Activated CD8-positive, alpha-beta T cell treated with anti-CD3 and anti-CD28 coated beads for 36 hours (primary cell): Measurements from ENCODE around the gene DSG1. TPM values are rescaled to one million over a fixed set of nuclear protein-coding genes. Genes with fewer than 3 reads are reported as not detected.

ENCODE experiments used
- ATAC-seq: fragments of 200-7000 bp; cut with Tn5 transposase; one replicate; pipeline ENCODE4 v1.10.0; 2021; ENCODE audit warnings: mild to moderate bottlenecking, moderate library complexity
- CTCF ChIA-PET: fragments of 350-600 bp; sonication (Branson Sonifier 250); formaldehyde crosslinking; loops from one replicate; lab custom pipeline; 2021; ENCODE audit warnings: antibody characterized with exemption; lab: Charles Lee
- POLR2A ChIA-PET: fragments of 350-600 bp; sonication (Branson Sonifier 250); formaldehyde crosslinking; loops from one replicate; lab custom pipeline; 2021; ENCODE audit warnings: antibody characterized with exemption; lab: Charles Lee
- DNase-seq: peaks from one replicate; pipeline ENCODE4 v3.0.0-alpha.2; 2020
- H3K27ac Mint-ChIP-seq: one replicate; pipeline ENCODE4 v1.8.0; 2021; ENCODE audit warnings: mild to moderate bottlenecking, mixed read lengths
- H3K27me3 Mint-ChIP-seq: one replicate; pipeline ENCODE4 v1.8.0; 2021; ENCODE audit warnings: mixed read lengths
- H3K36me3 Mint-ChIP-seq: one replicate; pipeline ENCODE4 v1.8.0; 2021; ENCODE audit warnings: low read depth, mixed read lengths
- H3K4me1 Mint-ChIP-seq: one replicate; pipeline ENCODE4 v1.8.0; 2021; ENCODE audit warnings: low read depth, mixed read lengths
- H3K4me3 Mint-ChIP-seq: one replicate; pipeline ENCODE4 v1.8.0; 2021; ENCODE audit warnings: mild to moderate bottlenecking, moderate library complexity, mixed read lengths
- H3K9me3 Mint-ChIP-seq: one replicate; pipeline ENCODE4 v1.8.0; 2021; ENCODE audit warnings: mixed read lengths
- intact Hi-C: fragments of 100-400 bp; cut with micrococcal nuclease; formaldehyde crosslinking; loops from one replicate; pipeline ENCODE4 v1.10.0; 2022
- total RNA-seq, 2 experiments: library from RNA; stranded (reverse); gene quantifications; one replicate each; pipeline ENCODE4 v1.2.3, GENCODE V29; 2021
- TF ChIP-seq, protein P1 (sequence below): fragments of 200-600 bp; IDR thresholded peaks from one replicate; pipeline ENCODE4 v1.8.0; 2022; ENCODE audit warnings: antibody characterized with exemption, mild to moderate bottlenecking

The DSG1 gene
- total RNA-seq = not detected

DNA sequence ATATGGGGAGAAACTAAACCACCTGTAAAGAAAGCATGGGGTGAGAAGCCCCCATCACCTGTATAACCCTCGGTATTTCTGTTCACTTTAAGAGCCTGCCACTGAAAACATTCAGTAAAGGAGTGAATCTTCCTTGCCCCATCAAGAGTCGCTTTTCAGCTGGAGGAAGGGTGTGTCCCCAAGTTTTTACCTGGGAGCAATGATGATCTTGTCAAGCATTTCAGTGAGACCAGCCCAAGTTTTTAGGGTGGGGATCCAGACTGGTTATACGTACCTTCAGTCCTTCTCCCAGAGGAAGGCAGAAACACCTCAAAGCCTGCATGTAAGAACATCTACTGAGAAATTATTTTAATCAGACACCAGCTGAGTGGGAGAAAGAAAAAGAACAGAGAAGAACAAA lies at the start of gene DSG1:
TSS of gene DSG1 (plus strand) at position 301 of the 400 bp plus-strand sequence. CDS start 141 bp downstream, outside the sequence.
- H3K9me3 Mint-ChIP-seq = no peaks in the 10 kb centered on the region
- no peaks in the 10 kb centered on the region for H3K27me3 Mint-ChIP-seq
- TF ChIP-seq, protein P1, sequence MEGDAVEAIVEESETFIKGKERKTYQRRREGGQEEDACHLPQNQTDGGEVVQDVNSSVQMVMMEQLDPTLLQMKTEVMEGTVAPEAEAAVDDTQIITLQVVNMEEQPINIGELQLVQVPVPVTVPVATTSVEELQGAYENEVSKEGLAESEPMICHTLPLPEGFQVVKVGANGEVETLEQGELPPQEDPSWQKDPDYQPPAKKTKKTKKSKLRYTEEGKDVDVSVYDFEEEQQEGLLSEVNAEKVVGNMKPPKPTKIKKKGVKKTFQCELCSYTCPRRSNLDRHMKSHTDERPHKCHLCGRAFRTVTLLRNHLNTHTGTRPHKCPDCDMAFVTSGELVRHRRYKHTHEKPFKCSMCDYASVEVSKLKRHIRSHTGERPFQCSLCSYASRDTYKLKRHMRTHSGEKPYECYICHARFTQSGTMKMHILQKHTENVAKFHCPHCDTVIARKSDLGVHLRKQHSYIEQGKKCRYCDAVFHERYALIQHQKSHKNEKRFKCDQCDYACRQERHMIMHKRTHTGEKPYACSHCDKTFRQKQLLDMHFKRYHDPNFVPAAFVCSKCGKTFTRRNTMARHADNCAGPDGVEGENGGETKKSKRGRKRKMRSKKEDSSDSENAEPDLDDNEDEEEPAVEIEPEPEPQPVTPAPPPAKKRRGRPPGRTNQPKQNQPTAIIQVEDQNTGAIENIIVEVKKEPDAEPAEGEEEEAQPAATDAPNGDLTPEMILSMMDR = no peak
- DNase-seq (no peak), ATAC-seq (no peak)
- ChIA-PET POLR2A (no interaction called here), CTCF (no interaction called here)
- no peaks in the 10 kb centered on the region for H3K4me1 Mint-ChIP-seq
- intact Hi-C loops = no loop called here
- H3K36me3 Mint-ChIP-seq = no peaks in the 10 kb centered on the region
- H3K4me3 Mint-ChIP-seq = no peak within 1 kb of the TSS
- no peak within 1 kb of the TSS for H3K27ac Mint-ChIP-seq

DNA sequence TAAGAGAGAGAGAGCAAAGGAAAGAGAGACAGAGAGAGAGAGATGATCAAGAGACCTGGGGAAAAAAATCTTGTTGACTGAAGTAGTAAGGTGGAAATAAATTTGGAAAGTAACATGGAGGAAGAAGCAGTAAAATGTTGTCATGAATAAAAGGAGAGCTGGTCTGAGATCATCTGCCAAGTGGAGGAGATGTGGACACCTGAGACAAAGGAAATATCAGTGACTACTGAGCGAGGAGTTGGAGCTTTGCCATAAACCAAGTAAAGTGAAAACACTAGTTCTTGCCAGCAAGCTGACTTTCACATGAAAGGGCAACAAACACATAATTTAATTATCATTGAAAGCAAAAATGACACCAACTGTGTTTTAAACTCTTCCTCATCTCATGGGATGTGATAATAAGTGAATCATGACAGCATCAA lies 49.0 kb upstream of the DSG1 start:
- no peaks in the 10 kb centered on the region for H3K4me1 Mint-ChIP-seq
- DNase-seq = no peak
- H3K27ac Mint-ChIP-seq = no peak overlapping the region
- intact Hi-C loops = no loop called here
- no peak for ATAC-seq
- H3K36me3 Mint-ChIP-seq = no peaks in the 10 kb centered on the region
- no peak overlapping the region for H3K4me3 Mint-ChIP-seq
- POLR2A ChIA-PET = no interaction called here
- H3K9me3 Mint-ChIP-seq = no peaks in the 10 kb centered on the region
- H3K27me3 Mint-ChIP-seq = no peaks in the 10 kb centered on the region
- CTCF ChIA-PET = no interaction called here
- TF ChIP-seq, protein P1 = no peak

DNA sequence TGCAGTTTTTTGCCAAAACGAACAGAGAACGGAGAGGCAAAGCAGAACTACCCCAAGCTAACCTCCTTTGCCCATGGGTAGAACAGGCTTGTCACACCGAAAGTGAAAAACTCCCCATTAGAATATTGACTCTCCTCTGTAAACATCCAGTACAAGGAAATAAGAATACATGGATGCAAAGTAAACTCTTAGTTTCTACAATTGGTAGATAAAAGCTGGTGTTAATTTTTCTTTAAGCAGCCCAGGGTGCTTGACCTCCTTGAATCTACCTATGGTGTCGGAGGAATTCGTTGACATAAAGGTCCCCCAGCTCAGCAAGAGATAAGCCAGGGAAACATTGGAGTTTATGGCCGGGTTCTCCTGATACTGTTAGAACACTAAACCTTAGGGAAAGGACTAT lies 48.4 kb upstream of the DSG1 start:
- intact Hi-C loops = no loop called here
- ChIA-PET CTCF (no interaction called here), POLR2A (no interaction called here)
- H3K27me3 Mint-ChIP-seq = no peaks in the 10 kb centered on the region
- H3K9me3 Mint-ChIP-seq = no peaks in the 10 kb centered on the region
- no peak for ATAC-seq
- no peaks in the 10 kb centered on the region for H3K36me3 Mint-ChIP-seq
- TF ChIP-seq, protein P1 = no peak
- no peak overlapping the region for H3K4me3 Mint-ChIP-seq
- no peaks in the 10 kb centered on the region for H3K4me1 Mint-ChIP-seq
- no peak for DNase-seq
- H3K27ac Mint-ChIP-seq = no peak overlapping the region

DNA sequence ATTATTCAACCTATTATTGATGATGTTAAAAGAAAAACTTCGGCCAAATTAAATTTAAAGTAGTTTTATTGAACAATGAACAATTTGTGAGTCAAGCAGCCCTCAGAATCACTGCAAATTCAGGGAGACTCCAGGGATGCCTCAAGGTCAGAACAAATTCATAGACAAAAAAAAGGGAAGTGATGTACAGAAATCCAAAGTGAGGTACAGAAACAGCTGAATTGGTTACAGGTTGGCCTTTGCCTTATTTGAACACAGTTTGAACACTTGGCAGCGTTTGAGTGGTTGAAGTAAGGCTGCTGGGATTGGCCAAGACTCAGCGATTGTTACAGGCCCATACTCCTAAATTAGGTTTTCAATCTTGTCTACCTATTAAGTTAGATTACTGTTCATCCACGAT lies 47.4 kb upstream of the DSG1 start:
- intact Hi-C loops = no loop called here
- no peak overlapping the region for H3K4me3 Mint-ChIP-seq
- CTCF ChIA-PET = no interaction called here

DNA sequence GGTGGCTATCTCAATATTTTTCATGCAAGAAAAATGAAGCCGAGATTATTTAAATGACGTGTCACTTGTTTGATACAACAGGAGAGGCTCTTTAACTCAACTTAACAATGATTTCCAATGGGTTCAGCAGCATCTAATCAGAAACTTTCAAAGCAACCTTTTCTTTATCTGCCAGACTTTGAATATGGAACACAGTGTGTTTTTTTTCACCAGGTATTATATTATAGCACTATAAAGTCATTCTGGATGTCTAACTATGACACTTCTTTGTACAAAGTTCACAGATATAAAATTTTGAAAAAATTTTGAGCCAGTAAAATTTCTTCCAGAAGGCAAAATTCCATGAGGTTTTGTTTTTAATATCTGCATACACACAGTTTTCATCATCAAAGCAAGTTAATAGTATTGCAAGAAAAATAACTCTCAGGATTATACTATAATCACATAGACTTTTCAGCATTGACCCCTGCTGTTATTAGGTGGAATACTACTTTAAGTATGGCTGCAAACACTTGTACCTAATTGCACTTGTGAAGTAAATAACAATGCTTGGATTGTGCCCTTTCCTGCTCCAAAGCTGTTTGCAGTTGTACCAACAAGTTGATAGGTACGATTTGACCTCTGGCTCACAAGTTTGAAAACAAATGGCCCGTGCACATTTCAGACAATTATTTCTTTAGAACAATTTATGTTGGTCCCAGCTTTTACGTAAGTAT lies 44.0 kb upstream of the DSG1 start:
- no peak overlapping the region for H3K27ac Mint-ChIP-seq
- POLR2A ChIA-PET = no interaction called here
- DNase-seq (no peak), ATAC-seq (no peak)
- H3K4me3 Mint-ChIP-seq = no peak overlapping the region
- TF ChIP-seq, protein P1 = no peak
- no peaks in the 10 kb centered on the region for H3K9me3 Mint-ChIP-seq
- H3K4me1 Mint-ChIP-seq = no peaks in the 10 kb centered on the region
- CTCF ChIA-PET = no interaction called here
- H3K36me3 Mint-ChIP-seq = no peaks in the 10 kb centered on the region
- H3K27me3 Mint-ChIP-seq = no peaks in the 10 kb centered on the region
- intact Hi-C loops = no loop called here

More for the DNA sequence above, 47.4 kb upstream of the DSG1 start:
- TF ChIP-seq, protein P1 = no peak
- no peak for DNase-seq
- no peaks in the 10 kb centered on the region for H3K4me1 Mint-ChIP-seq
- H3K27me3 Mint-ChIP-seq = no peaks in the 10 kb centered on the region
- H3K9me3 Mint-ChIP-seq = no peaks in the 10 kb centered on the region
- H3K27ac Mint-ChIP-seq = no peak overlapping the region
- ATAC-seq = no peak
- no peaks in the 10 kb centered on the region for H3K36me3 Mint-ChIP-seq
- POLR2A ChIA-PET = no interaction called here
